ENCODE measurements around the gene GTF3A. TPM values are rescaled to one million over a fixed set of nuclear protein-coding genes. Genes with fewer than 3 reads are reported as not detected.

GTF3A gene
- total RNA-seq, 4 donors from 2014 or later = 82.5 to 93.1 (median 89.2) TPM

DNA sequence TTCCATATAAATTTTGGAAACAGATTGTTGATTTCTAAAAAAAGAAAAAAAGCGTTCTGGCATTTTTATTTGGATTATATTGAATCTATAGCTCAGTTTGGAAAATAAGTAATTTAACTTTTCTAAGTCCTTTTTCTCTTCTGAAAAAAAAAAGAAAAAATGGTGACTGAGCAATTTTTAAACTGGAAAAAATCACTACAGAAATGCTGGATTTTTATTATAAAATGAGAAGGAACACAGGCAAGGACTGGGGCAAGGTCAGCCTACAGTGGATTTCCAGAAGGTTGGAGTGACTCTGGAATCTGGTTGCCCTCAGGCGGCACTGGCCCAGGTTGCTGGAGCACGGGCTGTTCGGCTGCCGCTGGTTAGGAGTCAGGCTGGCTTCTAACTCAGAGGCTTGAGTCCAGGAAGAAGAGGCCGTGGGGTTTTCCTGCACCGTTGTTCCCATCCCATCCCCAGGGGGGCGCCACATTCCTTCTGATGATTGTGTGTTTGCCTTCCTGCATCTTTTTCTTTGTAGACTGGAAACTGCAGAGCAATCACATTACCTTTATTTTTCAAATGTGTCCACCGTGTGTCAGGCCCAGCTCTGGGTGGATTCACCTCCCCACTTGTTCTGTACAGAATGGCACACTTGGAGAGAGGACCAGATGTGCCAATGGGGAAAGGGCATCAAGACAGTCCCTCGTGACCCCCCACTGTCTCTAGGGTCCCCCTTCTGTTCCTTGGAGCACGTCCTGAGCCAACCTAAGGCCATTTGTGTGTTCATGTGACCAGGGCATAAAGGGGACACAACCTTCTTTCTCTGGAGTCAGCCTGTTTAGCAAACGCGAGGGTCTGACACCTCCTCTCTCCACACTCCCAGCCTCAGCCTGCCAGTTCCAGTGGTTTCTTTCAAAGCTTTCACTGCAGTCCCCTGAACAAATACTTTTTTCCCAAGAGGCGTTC, 44.5 kb upstream of the GTF3A start:
- DNase-seq (ENCODE audit: low spot score in 2 of 2) = peak in 1 of 2 donors; percentile 77
- Histone ChIP-seq H3K27me3 (peaks cover 10% of the 10 kb centered on the region), H3K4me1 (peaks cover 3% of the 10 kb centered on the region), H3K27ac (no peak overlapping the region), H3K4me3 (no peak overlapping the region), H3K9me3 (no peaks in the 10 kb centered on the region), H3K36me3 (no peaks in the 10 kb centered on the region)
- no peak for TF ChIP-seq EP300 (IDR thresholded peaks at IDR 0.05)
- no peak for TF ChIP-seq POLR2AphosphoS5 (IDR thresholded peaks at IDR 0.05)
- TF ChIP-seq, protein P1, sequence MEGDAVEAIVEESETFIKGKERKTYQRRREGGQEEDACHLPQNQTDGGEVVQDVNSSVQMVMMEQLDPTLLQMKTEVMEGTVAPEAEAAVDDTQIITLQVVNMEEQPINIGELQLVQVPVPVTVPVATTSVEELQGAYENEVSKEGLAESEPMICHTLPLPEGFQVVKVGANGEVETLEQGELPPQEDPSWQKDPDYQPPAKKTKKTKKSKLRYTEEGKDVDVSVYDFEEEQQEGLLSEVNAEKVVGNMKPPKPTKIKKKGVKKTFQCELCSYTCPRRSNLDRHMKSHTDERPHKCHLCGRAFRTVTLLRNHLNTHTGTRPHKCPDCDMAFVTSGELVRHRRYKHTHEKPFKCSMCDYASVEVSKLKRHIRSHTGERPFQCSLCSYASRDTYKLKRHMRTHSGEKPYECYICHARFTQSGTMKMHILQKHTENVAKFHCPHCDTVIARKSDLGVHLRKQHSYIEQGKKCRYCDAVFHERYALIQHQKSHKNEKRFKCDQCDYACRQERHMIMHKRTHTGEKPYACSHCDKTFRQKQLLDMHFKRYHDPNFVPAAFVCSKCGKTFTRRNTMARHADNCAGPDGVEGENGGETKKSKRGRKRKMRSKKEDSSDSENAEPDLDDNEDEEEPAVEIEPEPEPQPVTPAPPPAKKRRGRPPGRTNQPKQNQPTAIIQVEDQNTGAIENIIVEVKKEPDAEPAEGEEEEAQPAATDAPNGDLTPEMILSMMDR (IDR thresholded peaks at IDR 0.05) = peak in 1 of 2 donors; percentile 58
- TF ChIP-seq POLR2A (IDR thresholded peaks at IDR 0.05) = no peak
- WGBS = 31% methylated on average over 14 of the region's 14 CpGs

DNA sequence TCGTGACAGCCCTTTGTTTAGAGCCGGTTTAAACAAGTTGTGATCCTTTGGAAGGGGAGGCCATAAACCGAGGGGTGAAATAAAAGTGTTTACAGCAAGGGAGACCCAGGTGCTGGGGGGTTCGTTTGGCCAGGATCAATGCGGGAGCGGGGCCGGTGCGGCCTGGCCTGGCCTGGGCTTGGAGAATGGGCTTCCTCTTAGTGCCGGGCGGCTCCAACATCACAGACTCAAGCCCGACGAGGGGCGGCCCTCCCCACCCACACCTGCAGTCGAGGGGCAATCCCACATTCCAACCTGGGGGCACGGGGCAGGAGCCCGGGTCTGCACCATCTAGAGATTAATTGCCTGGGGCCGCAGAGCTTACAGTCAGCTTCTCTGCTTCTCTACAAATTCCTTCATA, 42.8 kb upstream of the GTF3A start:
- TF ChIP-seq, protein P1 (IDR thresholded peaks at IDR 0.05) = no peak
- TF ChIP-seq POLR2A (IDR thresholded peaks at IDR 0.05) (no peak), EP300 (IDR thresholded peaks at IDR 0.05) (no peak), POLR2AphosphoS5 (IDR thresholded peaks at IDR 0.05) (no peak)
- Histone ChIP-seq H3K9me3 (no peaks in the 10 kb centered on the region), H3K4me1 (no peaks in the 10 kb centered on the region), H3K27ac (no peak overlapping the region), H3K27me3 (peaks cover 3% of the 10 kb centered on the region), H3K4me3 (no peak overlapping the region), H3K36me3 (no peaks in the 10 kb centered on the region)
- 68% methylated on average over 15 of the region's 17 CpGs for WGBS
- no peak for DNase-seq (ENCODE audit: low spot score in 2 of 2)

DNA sequence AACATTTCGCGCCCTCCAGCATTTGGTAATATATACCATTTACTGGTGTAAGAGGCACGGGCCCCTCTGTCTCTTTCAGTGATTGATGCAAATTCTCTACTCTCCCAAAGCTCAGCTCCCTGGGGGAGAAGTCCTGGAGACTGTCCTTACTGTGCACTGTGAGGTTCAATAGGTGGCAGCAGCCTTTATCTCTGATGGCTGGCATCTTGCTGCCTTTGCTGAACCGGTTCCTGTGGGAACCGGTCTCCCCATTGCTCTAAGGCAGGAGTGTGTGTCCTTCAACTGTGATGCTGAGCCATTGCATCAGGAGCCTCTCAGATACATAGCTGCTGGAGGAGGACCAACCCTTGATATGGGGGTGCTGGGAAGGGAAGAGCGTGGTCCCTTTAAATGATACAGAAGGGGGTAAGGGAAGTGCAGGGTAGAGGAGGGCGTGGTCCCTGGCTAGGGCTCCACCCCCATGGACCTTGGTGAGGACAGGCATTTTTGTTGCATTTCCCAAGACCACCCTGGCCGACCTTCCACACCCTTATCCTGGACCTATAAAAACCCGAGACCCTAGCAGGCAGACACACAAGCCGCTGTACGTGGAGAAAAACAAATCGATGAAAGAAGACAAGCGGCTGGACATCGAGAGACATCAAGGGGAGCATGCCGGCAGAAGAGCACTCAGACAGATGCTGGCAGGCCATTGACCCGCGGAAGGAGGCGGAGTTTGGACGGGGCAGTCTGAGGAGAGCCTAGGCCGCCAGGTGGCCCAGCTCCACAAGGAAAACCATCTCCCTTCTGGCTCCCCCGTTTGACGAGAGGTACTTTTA, 41.1 kb upstream of the GTF3A start:
- no peak for TF ChIP-seq EP300 (IDR thresholded peaks at IDR 0.05)
- TF ChIP-seq POLR2AphosphoS5 (IDR thresholded peaks at IDR 0.05) = no peak
- no peak for TF ChIP-seq POLR2A (IDR thresholded peaks at IDR 0.05)
- TF ChIP-seq, protein P1 (IDR thresholded peaks at IDR 0.05) = no peak
- Histone ChIP-seq H3K27me3 (peaks cover 3% of the 10 kb centered on the region), H3K4me1 (no peaks in the 10 kb centered on the region), H3K9me3 (no peaks in the 10 kb centered on the region), H3K27ac (no peak overlapping the region), H3K36me3 (no peaks in the 10 kb centered on the region), H3K4me3 (no peak overlapping the region)
- 81% methylated on average over 22 of the region's 22 CpGs for WGBS
- no peak for DNase-seq (ENCODE audit: low spot score in 2 of 2)

DNA sequence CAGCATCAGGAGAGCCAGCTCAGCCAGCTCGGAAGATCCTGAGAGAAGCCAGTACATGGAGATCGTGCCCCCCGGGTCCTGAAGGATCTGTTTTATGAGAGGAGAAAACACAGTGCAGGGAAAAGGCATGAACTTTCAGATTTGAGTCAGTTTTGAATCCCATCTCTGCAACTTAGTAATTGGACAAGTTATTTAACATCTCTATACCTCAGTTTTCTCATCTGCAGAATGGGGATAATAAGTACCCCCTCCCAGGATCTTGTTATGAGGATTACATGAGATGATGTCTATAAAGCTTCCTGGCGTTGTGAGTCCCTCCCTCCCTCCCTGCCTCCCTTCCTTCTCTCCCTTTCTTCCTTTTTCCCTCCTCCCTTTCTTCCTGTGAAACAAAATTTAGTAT, 40.1 kb upstream of the GTF3A start:
- WGBS = 85% methylated on average over 4 of the region's 4 CpGs
- Histone ChIP-seq H3K4me3 (no peak overlapping the region), H3K36me3 (no peaks in the 10 kb centered on the region), H3K27me3 (peaks cover 3% of the 10 kb centered on the region), H3K9me3 (no peaks in the 10 kb centered on the region), H3K4me1 (no peaks in the 10 kb centered on the region), H3K27ac (no peak overlapping the region)
- no peak for DNase-seq (ENCODE audit: low spot score in 2 of 2)
- TF ChIP-seq EP300 (IDR thresholded peaks at IDR 0.05) (no peak), POLR2AphosphoS5 (IDR thresholded peaks at IDR 0.05) (no peak), POLR2A (IDR thresholded peaks at IDR 0.05) (no peak)
- TF ChIP-seq, protein P1 (IDR thresholded peaks at IDR 0.05) = no peak

DNA sequence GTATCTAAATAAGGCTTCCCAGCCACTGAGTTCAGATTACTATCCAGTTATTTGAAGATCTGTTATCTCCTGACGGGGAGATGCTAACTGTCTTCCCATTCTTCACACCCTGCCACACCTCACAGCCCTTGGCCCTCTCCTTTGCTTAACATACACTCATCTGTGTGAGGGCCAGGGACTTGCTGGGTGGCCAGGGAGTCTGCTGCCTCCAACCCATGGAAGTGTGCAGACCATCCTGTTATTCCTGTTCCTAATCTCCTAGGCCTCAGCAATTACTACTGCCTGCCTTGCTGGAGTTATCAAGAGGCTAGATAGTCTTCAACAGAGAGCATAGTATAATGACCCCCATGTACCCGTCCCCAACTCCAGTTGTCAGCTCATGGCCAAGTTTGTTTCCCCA, 36.2 kb upstream of the GTF3A start:
- no peak overlapping the region for H3K4me3 ChIP-seq
- no peak for TF ChIP-seq POLR2AphosphoS5 (IDR thresholded peaks at IDR 0.05)
- TF ChIP-seq, protein P1 (IDR thresholded peaks at IDR 0.05) = no peak
- no peak for TF ChIP-seq POLR2A (IDR thresholded peaks at IDR 0.05)
- TF ChIP-seq EP300 (IDR thresholded peaks at IDR 0.05) = no peak
- H3K27ac ChIP-seq = no peak overlapping the region
- no peaks in the 10 kb centered on the region for H3K4me1 ChIP-seq
- H3K27me3 ChIP-seq = peaks cover 3% of the 10 kb centered on the region
- no peak for DNase-seq (ENCODE audit: low spot score in 2 of 2)
- H3K9me3 ChIP-seq = no peaks in the 10 kb centered on the region
- H3K36me3 ChIP-seq = no peaks in the 10 kb centered on the region
- 75% methylated on average over 2 of the region's 2 CpGs for WGBS
